ENCODE data around the gene AVPI1. TPM values are rescaled to one million over a fixed set of nuclear protein-coding genes. Genes with fewer than 3 reads are reported as not detected.
"Not testable (repeated sequence)": the region's sequence is repeated elsewhere in the genome, so short reads cannot be mapped to it uniquely, and the experiment has no call there.

AVPI1 gene
- total RNA-seq, 1 experiment from 2014 or later, result 7.6 TPM

DNA sequence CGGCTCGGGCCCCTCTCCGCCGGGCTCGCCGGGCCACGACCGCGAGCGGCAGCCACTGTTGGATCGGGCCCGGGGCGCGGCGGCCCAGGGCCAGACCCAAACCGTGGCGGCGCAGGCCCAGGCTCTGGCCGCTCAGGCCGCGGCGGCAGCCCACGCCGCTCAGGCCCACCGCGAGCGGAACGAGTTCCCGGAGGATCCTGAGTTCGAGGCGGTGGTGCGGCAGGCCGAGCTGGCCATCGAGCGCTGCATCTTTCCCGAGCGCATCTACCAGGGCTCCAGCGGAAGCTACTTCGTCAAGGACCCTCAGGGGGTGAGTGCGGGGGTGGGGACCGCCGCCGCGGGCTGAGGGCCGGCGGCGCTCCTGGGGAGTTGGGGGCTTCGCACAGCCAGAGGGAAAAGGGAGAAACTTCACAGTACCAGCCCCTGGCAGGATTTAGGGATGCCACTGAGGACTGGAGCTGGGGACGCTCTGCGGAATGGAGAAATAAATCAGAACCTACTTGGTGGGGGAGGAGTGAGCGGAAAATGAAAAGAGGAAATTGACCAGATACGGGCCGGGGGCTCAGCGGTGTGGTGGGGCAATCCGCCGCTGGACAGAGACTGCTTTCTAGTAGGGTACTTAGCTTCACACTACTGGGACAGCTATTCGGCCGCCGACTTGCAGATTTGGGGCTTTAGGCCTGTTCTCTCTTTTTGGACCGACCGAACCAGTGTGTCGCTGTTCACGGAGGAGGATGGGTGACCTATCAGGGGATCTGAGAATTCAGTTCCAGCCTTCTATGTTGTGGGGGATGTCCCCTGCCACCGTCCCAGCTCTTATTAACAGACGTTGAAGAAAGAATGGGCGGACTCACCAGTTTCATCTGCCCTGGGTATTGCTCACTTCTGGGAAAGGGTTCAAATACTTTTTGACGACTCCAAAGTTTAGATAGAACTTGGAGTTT is 45.9 kb downstream of the AVPI1 start:
- DNase-seq (ENCODE audit: low read depth), result peak; percentile 22

DNA sequence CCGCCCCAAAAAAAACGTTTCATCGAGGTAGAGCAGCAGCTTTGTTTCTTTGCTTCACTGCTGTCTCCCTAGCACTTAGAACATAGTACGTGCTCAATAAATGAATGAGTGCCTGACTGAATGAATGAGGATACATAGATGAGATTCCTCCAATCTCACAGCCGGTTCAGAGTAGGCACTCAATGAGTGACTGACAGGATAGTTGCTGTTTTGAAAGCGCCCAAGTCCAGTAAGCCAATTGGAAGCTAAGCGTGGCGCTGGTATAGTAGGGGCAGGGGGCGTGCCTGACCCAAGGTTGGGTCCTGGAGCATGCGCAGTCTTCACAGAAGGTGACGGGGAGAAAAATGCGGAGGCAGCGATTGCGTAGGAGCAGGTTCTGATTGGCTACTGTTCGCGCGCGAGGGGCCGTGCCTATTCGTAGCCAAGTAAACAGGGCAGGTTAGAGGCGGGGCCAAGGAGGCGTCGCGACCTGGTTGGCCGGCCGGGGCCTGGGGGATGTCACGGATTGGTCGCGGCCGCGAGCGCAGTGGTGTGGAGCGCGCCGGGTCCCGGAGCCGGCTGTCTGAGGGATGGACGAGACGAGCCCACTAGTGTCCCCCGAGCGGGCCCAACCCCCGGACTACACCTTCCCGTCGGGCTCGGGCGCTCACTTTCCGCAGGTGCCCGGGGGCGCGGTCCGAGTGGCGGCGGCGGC is 46.7 kb downstream of the AVPI1 start, which contains the start of gene PI4K2A:
Gene PI4K2A (plus strand): TSS at position 498 of the 694 bp plus-strand sequence. CDS start 72 bp downstream, at position 570.
- DNase-seq (ENCODE audit: low read depth), result peak; percentile 97

DNA sequence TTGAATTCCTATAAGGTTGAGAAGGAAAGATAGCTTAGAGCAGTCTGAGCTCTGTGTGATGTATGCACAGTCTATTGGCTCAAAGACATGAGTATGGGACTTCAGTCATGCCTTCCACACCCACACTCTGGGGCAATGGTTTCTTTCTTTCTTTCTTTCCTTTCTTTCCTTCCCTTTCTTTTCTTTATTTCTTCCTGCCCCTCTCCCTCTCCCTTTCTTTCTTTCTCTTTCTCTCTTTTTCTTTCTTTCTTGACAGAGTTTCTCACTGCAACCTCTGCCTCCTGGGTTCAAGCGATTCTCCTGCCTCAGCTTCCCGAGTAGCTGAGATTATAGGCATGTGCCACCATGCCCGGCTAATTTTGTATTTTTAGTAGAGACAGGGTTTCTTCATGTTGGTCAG is 48.0 kb downstream of the AVPI1 start:
- DNase-seq (ENCODE audit: low read depth), result not testable (repeated sequence)

DNA sequence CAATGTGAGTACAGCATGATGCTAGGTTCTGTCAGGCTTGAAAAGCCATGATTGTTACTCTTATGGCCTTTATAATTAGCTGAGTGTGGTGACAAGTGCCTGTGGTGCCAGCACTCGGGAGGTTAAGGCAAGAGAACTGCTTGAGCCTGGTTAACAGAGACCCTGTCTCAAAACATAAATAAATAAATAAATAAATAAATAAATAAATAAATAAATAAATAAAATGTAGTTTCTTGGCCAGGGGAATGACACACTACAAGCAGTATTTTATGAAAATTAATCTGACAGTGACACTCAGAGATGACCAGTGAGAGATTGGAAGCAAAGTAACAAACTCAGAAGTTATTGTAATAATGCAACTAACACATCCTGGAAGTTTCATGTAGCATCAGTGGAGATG is 51.5 kb downstream of the AVPI1 start:
- no peak for DNase-seq (ENCODE audit: low read depth)

DNA sequence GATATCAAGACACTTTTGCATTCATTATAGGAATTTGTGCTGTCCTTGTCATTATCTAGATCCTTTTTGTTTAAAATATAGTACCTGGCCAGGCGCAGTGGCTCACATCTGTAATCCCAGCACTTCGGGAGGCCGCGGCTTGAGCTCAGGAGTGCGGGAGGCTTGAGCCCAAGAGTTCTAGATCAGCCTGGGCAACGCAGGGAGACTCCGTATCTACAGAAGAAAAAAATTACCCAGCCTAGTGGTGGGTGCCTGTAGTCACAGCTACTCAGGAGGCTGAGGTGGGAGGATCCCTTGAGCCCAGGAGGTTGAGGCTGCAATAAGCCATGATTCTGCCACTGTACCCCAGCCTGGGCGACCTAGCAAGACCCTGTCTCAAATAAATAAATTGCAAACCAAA is 53.1 kb downstream of the AVPI1 start:
- peak; percentile 17 for DNase-seq (ENCODE audit: low read depth)

DNA sequence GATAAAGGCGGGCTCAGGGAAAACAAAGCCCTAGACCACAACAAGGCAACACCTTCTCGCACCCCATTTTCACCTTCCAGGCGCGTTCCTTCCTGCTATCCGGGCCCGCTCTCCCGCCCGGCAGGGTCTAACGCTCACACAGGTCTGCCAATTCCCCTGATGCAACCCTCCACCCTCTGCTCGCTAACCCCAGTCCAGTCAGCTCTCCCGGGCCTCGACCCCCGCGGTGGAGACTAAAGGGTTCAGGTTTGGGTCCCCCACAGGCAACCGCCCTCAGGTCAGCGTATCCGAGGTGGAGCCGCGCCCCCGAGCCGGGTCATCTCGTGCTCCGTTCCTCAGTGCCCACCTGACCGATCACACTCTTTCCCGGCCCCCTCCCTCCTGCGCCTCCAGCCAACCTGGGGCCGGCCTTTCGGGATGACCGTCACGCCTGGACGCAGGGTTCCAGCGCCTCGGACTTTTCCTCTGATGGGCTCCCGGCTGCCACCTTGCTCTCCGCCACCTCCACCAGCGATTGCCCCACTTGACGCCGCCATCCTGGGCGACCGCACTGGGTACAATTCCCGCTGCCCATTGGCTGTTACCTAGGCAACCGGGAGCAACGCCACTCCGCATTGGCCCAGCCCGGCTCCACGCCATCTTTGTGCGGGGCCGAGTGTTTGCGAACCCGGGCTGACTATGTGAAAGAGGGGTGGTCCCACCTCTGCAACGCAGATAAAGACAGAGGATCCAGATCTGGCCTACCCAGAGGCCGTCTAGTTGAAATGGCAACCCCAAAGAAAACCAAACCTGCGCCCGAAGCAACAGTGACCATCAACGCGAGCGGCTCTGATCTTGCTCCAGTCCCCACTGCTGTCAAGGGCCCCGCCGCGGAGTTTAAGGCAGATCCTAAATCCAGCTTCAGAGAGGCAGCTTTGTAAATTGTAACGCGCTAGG is 53.8 kb downstream of the AVPI1 start, which contains the start of gene MORN4:
Gene MORN4 (minus strand): TSS at position 552 of the 936 bp plus-strand sequence. CDS start 13,847 bp downstream, outside the sequence.
- peak; percentile 87 for DNase-seq (ENCODE audit: low read depth)

DNA sequence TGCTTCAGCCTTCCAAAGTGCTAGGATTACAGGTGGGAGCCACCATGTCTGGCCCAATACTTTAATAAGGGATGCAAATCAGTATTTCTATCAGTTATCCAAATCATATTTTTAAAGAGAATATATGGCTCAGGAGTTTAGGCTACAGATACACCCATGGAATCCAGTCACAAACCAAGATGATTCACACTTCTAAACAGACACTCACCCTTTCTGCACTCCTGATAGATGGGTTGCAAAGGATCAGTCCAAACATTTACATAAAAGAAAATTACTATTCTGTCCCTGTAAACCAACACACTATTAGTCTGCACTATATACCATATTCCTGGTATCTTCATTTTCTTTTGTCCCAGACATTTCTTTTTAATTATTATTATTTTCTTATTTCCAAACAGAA is 55.9 kb downstream of the AVPI1 start:
- no peak for DNase-seq (ENCODE audit: low read depth)

DNA sequence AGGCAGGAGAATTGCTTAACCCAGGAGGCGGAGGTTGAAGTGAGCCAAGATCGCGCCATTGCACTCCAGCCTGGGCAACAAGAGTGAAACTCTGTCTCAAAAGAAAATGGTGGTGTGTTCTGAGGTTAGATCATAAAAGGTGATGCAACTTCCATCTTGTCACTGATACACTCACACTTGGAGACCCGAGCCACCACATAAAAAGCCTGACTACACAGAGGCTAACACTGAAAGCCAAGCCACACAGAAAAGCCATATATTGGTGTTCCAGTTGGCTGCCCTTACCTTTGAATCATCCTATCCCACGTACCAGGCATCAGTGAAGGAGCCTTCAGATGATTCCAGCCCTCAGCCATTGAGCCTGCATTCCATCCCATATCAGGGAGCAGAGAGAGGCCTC is 57.8 kb downstream of the AVPI1 start:
- DNase-seq (ENCODE audit: low read depth), result no peak

DNA sequence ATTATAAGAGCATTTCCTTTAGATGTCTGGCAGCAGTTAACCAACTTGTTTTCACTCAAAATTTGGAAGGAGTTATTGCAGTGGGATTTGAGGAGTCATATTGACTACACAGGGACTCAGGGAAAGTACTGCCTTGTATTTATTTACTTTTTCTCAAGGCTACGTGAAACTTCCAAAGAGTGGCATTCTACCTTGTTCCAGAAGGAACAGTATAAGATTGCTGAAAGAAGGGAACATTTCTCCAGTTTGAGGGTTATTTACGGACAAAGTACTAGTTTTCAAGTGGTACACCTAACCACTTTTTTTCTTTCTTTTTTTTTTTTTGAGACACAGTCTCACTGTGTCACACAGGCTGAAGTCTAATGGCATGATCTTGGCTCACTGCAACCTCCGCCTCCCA is 58.8 kb downstream of the AVPI1 start:
- DNase-seq (ENCODE audit: low read depth), result no peak

DNA sequence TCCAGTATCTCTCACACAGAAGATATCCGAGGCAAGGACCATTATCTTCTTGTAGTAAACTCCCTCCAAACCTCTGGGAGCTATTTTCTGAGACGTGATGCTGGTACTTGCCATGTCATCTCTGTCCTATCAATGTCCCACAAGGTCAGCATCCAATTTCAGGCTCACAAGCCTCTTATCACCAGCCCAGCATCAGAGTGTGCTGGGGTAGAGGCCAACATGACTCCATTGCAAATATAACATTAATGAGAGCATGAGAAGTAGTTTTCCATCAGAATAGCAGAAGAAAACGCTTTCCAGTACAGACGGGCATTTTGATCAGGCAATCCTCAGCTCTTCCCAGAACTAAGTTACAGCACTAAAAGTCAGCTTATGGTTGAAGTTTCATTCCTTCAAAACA is 59.3 kb downstream of the AVPI1 start:
- DNase-seq (ENCODE audit: low read depth), result no peak

Other genes starting within 250 kb of the AVPI1 start
- 55.6 and 61.5 TPM in 2 replicates for gene EXOSC1, start 241.2 kb downstream of the AVPI1 start, total RNA-seq (2014; rRNA removed; shearing (Covaris generic))
- gene ZDHHC16, start 241.1 kb downstream of the AVPI1 start, total RNA-seq (2014; rRNA removed; shearing (Covaris generic)), result 47.3 and 51.7 TPM in 2 replicates
- gene MMS19, start 188.8 kb downstream of the AVPI1 start, total RNA-seq (2014; rRNA removed; shearing (Covaris generic)), result 73.9 and 87.0 TPM in 2 replicates
- 16.8 and 18.5 TPM in 2 replicates for gene UBTD1, start 188.3 kb downstream of the AVPI1 start, total RNA-seq (2014; rRNA removed; shearing (Covaris generic))
- gene ANKRD2, start 114.5 kb downstream of the AVPI1 start, total RNA-seq (2014; rRNA removed; shearing (Covaris generic)), result not detected in 2 replicates
- 0.24 and 0.78 TPM in 2 replicates for gene HOGA1, start 102.9 kb downstream of the AVPI1 start, total RNA-seq (2014; rRNA removed; shearing (Covaris generic))
- 0.10 TPM in 1 of 2 replicates, not detected in the other for gene C10orf62, start 97.5 kb downstream of the AVPI1 start, total RNA-seq (2014; rRNA removed; shearing (Covaris generic))
- gene MORN4, start 53.7 kb downstream of the AVPI1 start, total RNA-seq (2014; rRNA removed; shearing (Covaris generic)), result 2.2 and 3.7 TPM in 2 replicates
- gene PI4K2A, start 46.6 kb downstream of the AVPI1 start, total RNA-seq (2014; rRNA removed; shearing (Covaris generic)), result 10.4 and 10.6 TPM in 2 replicates
- 29.0 and 41.7 TPM in 2 replicates for gene MARVELD1, start 26.5 kb upstream of the AVPI1 start, total RNA-seq (2014; rRNA removed; shearing (Covaris generic))
- gene ZFYVE27, start 49.9 kb upstream of the AVPI1 start, total RNA-seq (2014; rRNA removed; shearing (Covaris generic)), result 7.0 and 10.3 TPM in 2 replicates
- gene SFRP5, start 84.8 kb upstream of the AVPI1 start, total RNA-seq (2014; rRNA removed; shearing (Covaris generic)), result not detected in 2 replicates
- 2.9 and 3.1 TPM in 2 replicates for gene GOLGA7B, start 162.6 kb upstream of the AVPI1 start, total RNA-seq (2014; rRNA removed; shearing (Covaris generic))